Measurements from ENCODE around the gene COL4A4. TPM values are rescaled to one million over a fixed set of nuclear protein-coding genes. Genes with fewer than 3 reads are reported as not detected.

COL4A4 gene
- total and polyA plus RNA-seq, 2 experiments from 2014 or later = 0.47 to 3.0 TPM

GRCh38 chr2:226991663-226992062 lies 172.3 kb downstream of the COL4A4 start:
- no peaks in the 10 kb centered on the region for H3K9me2 ChIP-seq (replicated peaks; ENCODE audit: insufficient read depth)
- H4K20me1 ChIP-seq (ENCODE audit: insufficient read depth, poor library complexity, severe bottlenecking) = no peaks in the 10 kb centered on the region
- no peaks in the 10 kb centered on the region for H3K36me3 ChIP-seq (replicated peaks; ENCODE audit: insufficient read depth, low read depth)
- no peak overlapping the region for H2AFZ ChIP-seq
- DNase-seq (ENCODE audit: low spot score) = no peak
- 89% methylated on average over 2 of the region's 2 CpGs for WGBS (ENCODE audit: low lambda C conversion rate, missing lambda C conversion rate)
- H3K4me1 ChIP-seq (ENCODE audit: insufficient read depth) = no peaks in the 10 kb centered on the region
- no peaks in the 10 kb centered on the region for H3K9me3 ChIP-seq (ENCODE audit: low read depth)
- TF ChIP-seq EZH2phosphoT487 (IDR thresholded peaks at IDR 0.05; ENCODE audit: low read depth, severe bottlenecking, unreplicated experiment) (no peak), CTCF (IDR thresholded peaks at IDR 0.05; ENCODE audit: poor library complexity) (no peak), EZH2 (IDR thresholded peaks at IDR 0.05; ENCODE audit: borderline replicate concordance) (no peak)
- no peaks in the 10 kb centered on the region for H3K27me3 ChIP-seq
- no peak overlapping the region for H3K4me2 ChIP-seq
- H3K27ac ChIP-seq = no peak overlapping the region
- no peak overlapping the region for H3K4me3 ChIP-seq
- no peaks in the 10 kb centered on the region for H3K79me2 ChIP-seq

GRCh38 chr2:226985583-226985946 lies 178.4 kb downstream of the COL4A4 start:
- WGBS (ENCODE audit: low lambda C conversion rate, missing lambda C conversion rate) = 52% methylated on average over 5 of the region's 5 CpGs
- H4K20me1 ChIP-seq (ENCODE audit: insufficient read depth, poor library complexity, severe bottlenecking) = no peaks in the 10 kb centered on the region
- H3K79me2 ChIP-seq = no peaks in the 10 kb centered on the region
- H3K4me3 ChIP-seq = no peak overlapping the region
- H3K36me3 ChIP-seq (replicated peaks; ENCODE audit: insufficient read depth, low read depth) = no peaks in the 10 kb centered on the region
- peaks cover 14% of the 10 kb centered on the region for H3K4me1 ChIP-seq (ENCODE audit: insufficient read depth)
- H3K27me3 ChIP-seq = no peaks in the 10 kb centered on the region
- H3K4me2 ChIP-seq = no peak overlapping the region
- H3K9me3 ChIP-seq (ENCODE audit: low read depth) = no peaks in the 10 kb centered on the region
- H3K27ac ChIP-seq = no peak overlapping the region
- no peak for DNase-seq (ENCODE audit: low spot score)
- H3K9me2 ChIP-seq (replicated peaks; ENCODE audit: insufficient read depth) = no peaks in the 10 kb centered on the region
- no peak for TF ChIP-seq EZH2phosphoT487 (IDR thresholded peaks at IDR 0.05; ENCODE audit: low read depth, severe bottlenecking, unreplicated experiment)
- no peak for TF ChIP-seq CTCF (IDR thresholded peaks at IDR 0.05; ENCODE audit: poor library complexity)
- no peak for TF ChIP-seq EZH2 (IDR thresholded peaks at IDR 0.05; ENCODE audit: borderline replicate concordance)
- H2AFZ ChIP-seq = no peak overlapping the region

- DNase-seq (ENCODE audit: low spot score) = peak; percentile 81
- no peaks in the 10 kb centered on the region for H4K20me1 ChIP-seq (ENCODE audit: insufficient read depth, poor library complexity, severe bottlenecking)
- no peaks in the 10 kb centered on the region for H3K27me3 ChIP-seq
- H3K27ac ChIP-seq = no peak overlapping the region
- 21% methylated on average over 8 of the region's 8 CpGs for WGBS (ENCODE audit: low lambda C conversion rate, missing lambda C conversion rate)
- peak; percentile 80 for TF ChIP-seq CTCF (IDR thresholded peaks at IDR 0.05; ENCODE audit: poor library complexity)
- no peak for TF ChIP-seq EZH2phosphoT487 (IDR thresholded peaks at IDR 0.05; ENCODE audit: low read depth, severe bottlenecking, unreplicated experiment)
- no peaks in the 10 kb centered on the region for H3K9me2 ChIP-seq (replicated peaks; ENCODE audit: insufficient read depth)
- H3K4me2 ChIP-seq = peak overlapping the region; percentile 35
- no peaks in the 10 kb centered on the region for H3K79me2 ChIP-seq
- no peaks in the 10 kb centered on the region for H3K9me3 ChIP-seq (ENCODE audit: low read depth)
- no peak overlapping the region for H2AFZ ChIP-seq
- H3K36me3 ChIP-seq (replicated peaks; ENCODE audit: insufficient read depth, low read depth) = no peaks in the 10 kb centered on the region
- H3K4me3 ChIP-seq = no peak overlapping the region
- peaks cover 14% of the 10 kb centered on the region for H3K4me1 ChIP-seq (ENCODE audit: insufficient read depth)
These were observed 179.0 kb downstream of the COL4A4 start for GRCh38 chr2:226984750-226985582.
